ENCODE measurements around the gene DST. TPM values are rescaled to one million over a fixed set of nuclear protein-coding genes. Genes with fewer than 3 reads are reported as not detected.

Gene DST
- total RNA-seq, 4 donors from 2014 or later = 331 to 417 (median 368) TPM

DNA sequence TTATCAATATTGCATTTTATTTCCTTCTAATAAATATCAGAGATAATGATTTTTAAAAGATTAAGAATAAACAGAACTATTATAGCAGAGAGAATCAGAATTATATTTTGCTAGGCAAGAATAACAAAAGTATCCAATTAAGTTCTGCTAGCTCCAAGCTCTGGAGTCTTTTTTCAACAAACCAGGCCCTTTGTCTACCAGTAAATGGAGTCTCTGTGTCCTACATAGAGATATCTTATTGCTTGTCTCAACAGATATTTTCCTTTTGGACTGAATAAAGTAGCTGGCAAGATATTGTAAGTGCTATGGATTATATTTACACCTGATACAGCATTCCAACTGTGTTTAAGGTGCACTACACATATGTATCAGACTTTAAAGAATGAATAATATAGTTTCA lies 107.1 kb downstream of the DST start:
- Histone ChIP-seq H3K4me1 (peaks cover 0 to 67% (median 14%) of the 10 kb centered on the region in 4 donors), H3K27me3 (no peaks in the 10 kb centered on the region), H3K4me3 (no peak overlapping the region), H3K36me3 (peaks cover 0 to 50% (median 0%) of the 10 kb centered on the region in 3 donors), H3K27ac (no peak overlapping the region), H3K9me3 (no peaks in the 10 kb centered on the region)
- DNase-seq (ENCODE audit: low spot score in 2 of 2) = no peak
- TF ChIP-seq EP300 (IDR thresholded peaks at IDR 0.05) (no peak), POLR2A (IDR thresholded peaks at IDR 0.05) (no peak)
- TF ChIP-seq, protein P1, sequence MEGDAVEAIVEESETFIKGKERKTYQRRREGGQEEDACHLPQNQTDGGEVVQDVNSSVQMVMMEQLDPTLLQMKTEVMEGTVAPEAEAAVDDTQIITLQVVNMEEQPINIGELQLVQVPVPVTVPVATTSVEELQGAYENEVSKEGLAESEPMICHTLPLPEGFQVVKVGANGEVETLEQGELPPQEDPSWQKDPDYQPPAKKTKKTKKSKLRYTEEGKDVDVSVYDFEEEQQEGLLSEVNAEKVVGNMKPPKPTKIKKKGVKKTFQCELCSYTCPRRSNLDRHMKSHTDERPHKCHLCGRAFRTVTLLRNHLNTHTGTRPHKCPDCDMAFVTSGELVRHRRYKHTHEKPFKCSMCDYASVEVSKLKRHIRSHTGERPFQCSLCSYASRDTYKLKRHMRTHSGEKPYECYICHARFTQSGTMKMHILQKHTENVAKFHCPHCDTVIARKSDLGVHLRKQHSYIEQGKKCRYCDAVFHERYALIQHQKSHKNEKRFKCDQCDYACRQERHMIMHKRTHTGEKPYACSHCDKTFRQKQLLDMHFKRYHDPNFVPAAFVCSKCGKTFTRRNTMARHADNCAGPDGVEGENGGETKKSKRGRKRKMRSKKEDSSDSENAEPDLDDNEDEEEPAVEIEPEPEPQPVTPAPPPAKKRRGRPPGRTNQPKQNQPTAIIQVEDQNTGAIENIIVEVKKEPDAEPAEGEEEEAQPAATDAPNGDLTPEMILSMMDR (IDR thresholded peaks at IDR 0.05) = no peak

- peaks cover 0 to 60% (median 8%) of the 10 kb centered on the region in 4 donors for H3K4me1 ChIP-seq
- peaks cover 0 to 50% (median 0%) of the 10 kb centered on the region in 3 donors for H3K36me3 ChIP-seq
- no peak for DNase-seq (ENCODE audit: low spot score in 2 of 2)
- H3K4me3 ChIP-seq = no peak overlapping the region
- H3K9me3 ChIP-seq = no peaks in the 10 kb centered on the region
- TF ChIP-seq POLR2A (IDR thresholded peaks at IDR 0.05) (no peak), EP300 (IDR thresholded peaks at IDR 0.05) (no peak)
- TF ChIP-seq, protein P1 (IDR thresholded peaks at IDR 0.05) = no peak
- WGBS, 2 donors = 85 to 91% methylated on average over 8 of the region's 8 CpGs
- peak overlapping the region in 1 of 4 donors; percentile 1 for H3K27ac ChIP-seq
- no peaks in the 10 kb centered on the region for H3K27me3 ChIP-seq
Measured at GRCh38 chr6:56534680-56535419, 107.8 kb downstream of the DST start.

DNA sequence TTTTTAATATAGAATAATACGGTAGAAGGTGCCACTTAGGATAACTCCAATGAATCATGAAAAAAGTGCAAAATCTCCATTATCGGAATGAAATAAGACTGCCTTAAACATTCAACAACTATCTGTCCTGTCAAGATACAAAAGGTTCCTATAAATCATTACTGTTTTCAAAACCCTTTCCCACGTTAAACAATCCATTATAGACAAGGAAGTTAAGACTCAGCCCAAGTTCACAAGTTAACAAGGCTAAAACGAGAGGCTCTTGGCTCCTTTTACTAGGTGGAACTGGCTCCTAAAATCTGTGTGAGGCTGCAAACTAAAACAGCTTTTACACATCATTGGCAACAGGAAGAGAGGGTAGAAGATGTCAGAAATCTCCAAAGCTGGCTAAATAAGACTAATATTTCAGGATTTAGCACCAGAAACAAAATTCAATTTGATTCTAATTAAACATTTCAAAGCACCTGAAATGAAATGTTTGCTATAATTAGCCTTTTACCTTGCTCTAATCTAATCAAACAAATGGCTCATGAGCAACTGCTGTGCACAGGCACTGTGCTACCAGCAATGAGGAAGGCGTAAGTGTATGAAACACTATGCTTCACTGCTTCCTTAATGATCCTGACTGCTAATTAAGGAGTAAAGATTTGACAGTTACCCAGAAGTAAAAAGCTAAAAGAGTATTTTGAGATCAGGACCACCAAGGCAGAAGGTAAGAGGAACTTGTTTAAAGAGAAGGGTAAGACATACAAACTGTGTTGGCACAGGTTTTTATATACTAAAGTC lies 109.7 kb downstream of the DST start:
- WGBS, 2 donors = 78% methylated on average over 5 of the region's 5 CpGs
- H3K4me1 ChIP-seq = peaks cover 0 to 41% (median 5%) of the 10 kb centered on the region in 4 donors
- H3K9me3 ChIP-seq = no peaks in the 10 kb centered on the region
- H3K4me3 ChIP-seq = no peak overlapping the region
- TF ChIP-seq EP300 (IDR thresholded peaks at IDR 0.05) (no peak), POLR2A (IDR thresholded peaks at IDR 0.05) (no peak)
- TF ChIP-seq, protein P1 (IDR thresholded peaks at IDR 0.05) = no peak
- no peak for DNase-seq (ENCODE audit: low spot score in 2 of 2)
- peaks cover 0 to 68% (median 0%) of the 10 kb centered on the region in 3 donors for H3K36me3 ChIP-seq
- H3K27me3 ChIP-seq = no peaks in the 10 kb centered on the region
- no peak overlapping the region for H3K27ac ChIP-seq

DNA sequence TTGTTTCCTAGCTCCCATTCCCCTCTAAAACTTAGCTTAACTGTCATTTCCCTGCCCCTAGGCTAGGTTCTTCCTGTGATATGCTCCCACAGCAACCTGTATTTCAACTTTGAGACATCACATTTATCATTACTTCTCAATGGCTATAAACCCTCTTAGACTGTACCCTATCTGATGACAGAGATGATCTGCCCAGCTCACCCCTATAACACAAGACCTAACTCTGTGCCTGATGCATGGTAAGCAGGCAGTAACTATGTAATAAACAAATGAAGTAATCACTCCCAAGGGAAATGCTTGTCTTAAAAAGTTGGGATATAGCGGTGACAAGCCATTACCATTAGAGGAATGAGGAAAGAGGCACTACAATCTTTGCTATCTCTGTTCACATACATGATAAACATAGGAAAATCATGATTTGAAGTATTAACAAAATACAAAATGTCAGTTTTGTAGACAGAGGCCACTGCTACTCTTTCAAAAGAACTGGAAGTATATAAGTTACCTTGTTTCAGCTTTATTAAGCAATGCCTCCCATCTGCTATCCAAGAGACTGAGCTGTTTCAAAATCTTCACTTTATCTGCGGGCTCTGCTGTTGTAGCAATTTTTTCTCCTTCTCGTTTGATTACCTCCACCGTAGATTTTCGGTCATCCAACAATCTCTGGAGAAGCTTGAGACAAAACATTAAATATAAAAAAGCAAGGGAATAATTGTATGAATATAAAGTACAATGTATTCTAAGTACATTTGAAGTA lies 110.7 kb downstream of the DST start:
- Histone ChIP-seq H3K27me3 (no peaks in the 10 kb centered on the region), H3K4me1 (peaks cover 0 to 35% (median 3%) of the 10 kb centered on the region in 4 donors), H3K36me3 (peaks cover 0 to 77% (median 0%) of the 10 kb centered on the region in 3 donors), H3K4me3 (no peak overlapping the region), H3K9me3 (no peaks in the 10 kb centered on the region), H3K27ac (no peak overlapping the region)
- 90% methylated on average over 5 of the region's 5 CpGs for WGBS, 2 donors
- no peak for DNase-seq (ENCODE audit: low spot score in 2 of 2)
- TF ChIP-seq POLR2A (IDR thresholded peaks at IDR 0.05) (no peak), EP300 (IDR thresholded peaks at IDR 0.05) (no peak)
- TF ChIP-seq, protein P1 (IDR thresholded peaks at IDR 0.05) = no peak

Measured in tibial nerve (tissue), 4 donors.